ENCODE results near the gene DYNLT1. TPM values are rescaled to one million over a fixed set of nuclear protein-coding genes. Genes with fewer than 3 reads are reported as not detected.
A peak's percentile ranks its signal among the peaks of the same experiment; 100 is the strongest.

Gene DYNLT1
- total and polyA plus RNA-seq, 2 of the 4 experiments (the other 2 are of a cell fraction) = 235 to 349 TPM

- ATAC-seq (ENCODE audit: low read depth) (no peak), DNase-seq (no peak)
- in situ Hi-C loops (cut with MboI; ENCODE audit: low sequenced_read_pairs) = loop anchor here (25.0 kb wide), 1 partner anchor 1068 kb away; no protein-coding TSS in a partner anchor
- dilution Hi-C loops (cut with HindIII; ENCODE audit: low sequenced_read_pairs, unreplicated experiment) = no loop called here
- H2BK5ac ChIP-seq (ENCODE audit: low read depth, low read length, poor library complexity, severe bottlenecking) = peak overlapping the region; percentile 96
- peak overlapping the region; percentile 6; the same call in 2 of the 3 replicates for H2BK15ac ChIP-seq (ENCODE audit: low read depth, low read length)
- H4K5ac ChIP-seq (ENCODE audit: low read depth, low read length) = peak overlapping the region; percentile 32; the same call in 1 of the 2 replicates
- H2AFZ ChIP-seq (replicated peaks; ENCODE audit: low read length, poor library complexity) = peak overlapping the region; percentile 94
- TF ChIP-seq MXI1 (IDR thresholded peaks at IDR 0.05; ENCODE audit: borderline replicate concordance, low read depth, low read length) (no peak), RAD21 (IDR thresholded peaks at IDR 0.05; ENCODE audit: low read length) (no peak), SMC3 (IDR thresholded peaks at IDR 0.05; ENCODE audit: low read depth, low read length) (no peak), ELK1 (IDR thresholded peaks at IDR 0.05; ENCODE audit: borderline replicate concordance, low read depth, low read length) (no peak), RCOR1 (IDR thresholded peaks at IDR 0.05; ENCODE audit: insufficient replicate concordance, low read length) (no peak), RFX5 (IDR thresholded peaks at IDR 0.05; ENCODE audit: low read depth, low read length) (no peak), POLR2A (IDR thresholded peaks at IDR 0.05; ENCODE audit: low read depth, low read length) (no peak), CEBPB (IDR thresholded peaks at IDR 0.05; ENCODE audit: low read depth, low read length) (no peak), BHLHE40 (IDR thresholded peaks at IDR 0.05; ENCODE audit: low read depth, low read length) (no peak), CHD1 (IDR thresholded peaks at IDR 0.05; ENCODE audit: low read depth, low read length) (no peak), MAFK (IDR thresholded peaks at IDR 0.05; ENCODE audit: low read depth, low read length) (no peak), MAZ (IDR thresholded peaks at IDR 0.05; ENCODE audit: borderline replicate concordance, low read depth, low read length) (no peak), NFE2L2 (IDR thresholded peaks at IDR 0.05; ENCODE audit: low read depth, low read length) (no peak), FOS (IDR thresholded peaks at IDR 0.05; ENCODE audit: low read depth, low read length) (no peak)
- TF ChIP-seq, protein P1, sequence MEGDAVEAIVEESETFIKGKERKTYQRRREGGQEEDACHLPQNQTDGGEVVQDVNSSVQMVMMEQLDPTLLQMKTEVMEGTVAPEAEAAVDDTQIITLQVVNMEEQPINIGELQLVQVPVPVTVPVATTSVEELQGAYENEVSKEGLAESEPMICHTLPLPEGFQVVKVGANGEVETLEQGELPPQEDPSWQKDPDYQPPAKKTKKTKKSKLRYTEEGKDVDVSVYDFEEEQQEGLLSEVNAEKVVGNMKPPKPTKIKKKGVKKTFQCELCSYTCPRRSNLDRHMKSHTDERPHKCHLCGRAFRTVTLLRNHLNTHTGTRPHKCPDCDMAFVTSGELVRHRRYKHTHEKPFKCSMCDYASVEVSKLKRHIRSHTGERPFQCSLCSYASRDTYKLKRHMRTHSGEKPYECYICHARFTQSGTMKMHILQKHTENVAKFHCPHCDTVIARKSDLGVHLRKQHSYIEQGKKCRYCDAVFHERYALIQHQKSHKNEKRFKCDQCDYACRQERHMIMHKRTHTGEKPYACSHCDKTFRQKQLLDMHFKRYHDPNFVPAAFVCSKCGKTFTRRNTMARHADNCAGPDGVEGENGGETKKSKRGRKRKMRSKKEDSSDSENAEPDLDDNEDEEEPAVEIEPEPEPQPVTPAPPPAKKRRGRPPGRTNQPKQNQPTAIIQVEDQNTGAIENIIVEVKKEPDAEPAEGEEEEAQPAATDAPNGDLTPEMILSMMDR (conservative IDR thresholded peaks at IDR 0.05; ENCODE audit: low read depth, low read length) = no peak
- peak overlapping the region; percentile 72; the same call in 1 of the 2 replicates for H2BK120ac ChIP-seq (ENCODE audit: low read depth, low read length)
- peak overlapping the region; percentile 95 for H3K4me3 ChIP-seq (ENCODE audit: insufficient read depth, low read depth, low read length)
- peaks cover 17 to 51% of the 10 kb centered on the region in 2 experiments for H3K79me1 ChIP-seq (ENCODE audit: low read depth in 1 of 2, low read length in 2 of 2)
- H3K4me2 ChIP-seq (ENCODE audit: low read depth, low read length) = peak overlapping the region; percentile 76
- H2AK9ac ChIP-seq (replicated peaks; ENCODE audit: low read depth, low read length, poor library complexity) = peak overlapping the region; percentile 99
- H3K18ac ChIP-seq (ENCODE audit: low read depth, low read length) = peak overlapping the region; percentile 22
- H4K8ac ChIP-seq (ENCODE audit: low read depth in 2 of 2, low read length in 2 of 2) = peak overlapping the region; percentile 80 to 88
- H3K56ac ChIP-seq (ENCODE audit: extremely low read depth, insufficient read depth, low read length) = peak overlapping the region; percentile 89
- no peaks in the 10 kb centered on the region for H3K9me3 ChIP-seq (ENCODE audit: control insufficient read depth, insufficient read depth, low read length)
- peak overlapping the region; percentile 97 for H3K14ac ChIP-seq (replicated peaks; ENCODE audit: low read depth, low read length)
- peak overlapping the region; percentile 95 for H3K9ac ChIP-seq (ENCODE audit: low read depth, low read length)
- intact Hi-C loops (cut with micrococcal nuclease) = loop anchor here (2.0 kb wide), 1 partner anchor 47 kb away; no protein-coding TSS in a partner anchor
- peak overlapping the region; percentile 81 for H4K91ac ChIP-seq (ENCODE audit: insufficient read depth, low read depth, low read length)
- peaks cover 30% of the 10 kb centered on the region for H4K20me1 ChIP-seq (ENCODE audit: insufficient read depth, low read length)
- BruUV-seq (replicated peaks) = no TSS peak
- ChIA-PET POLR2A (ENCODE audit: unreplicated experiment) (interaction anchor here (1.0 kb wide), 1 partner anchor 11 kb away, joined by 3 read pairs; no protein-coding TSS in a partner anchor), CTCF (interaction anchor here (0.8 to 1.1 kb wide), 3 partner anchors 10 to 54 kb away, joined by 3 to 6 read pairs (median 3); no protein-coding TSS in a partner anchor)
- H3K4ac ChIP-seq (ENCODE audit: low read depth, low read length) = peak overlapping the region; percentile 94
- H2BK20ac ChIP-seq (ENCODE audit: low read depth, low read length) = no peak overlapping the region
- H3K9me1 ChIP-seq (ENCODE audit: insufficient read depth, low read length) = peaks cover 19% of the 10 kb centered on the region; the same call in 1 of the 2 replicates
- WGBS, 2 experiments (ENCODE audit: extremely low coverage in 2 of 2, insufficient read length in 1 of 2) = 0% methylated on average over 4 of the region's 21 CpGs; no CpG with 5 or more reads in 1 of the 2 experiments
- no peaks in the 10 kb centered on the region for H3K27me3 ChIP-seq (ENCODE audit: control insufficient read depth, insufficient read depth, low read length)
- peak overlapping the region; percentile 72 for H2AK5ac ChIP-seq (ENCODE audit: low read depth, low read length)
- H3K36me3 ChIP-seq (ENCODE audit: control insufficient read depth, insufficient read depth, low read length) = peaks cover 11% of the 10 kb centered on the region
- H3K27ac ChIP-seq (ENCODE audit: insufficient read depth, low read length) = peak overlapping the region; percentile 98
- peaks cover 22% of the 10 kb centered on the region for H3K4me1 ChIP-seq (ENCODE audit: control insufficient read depth, insufficient read depth, low read length)
- H3K23ac ChIP-seq (ENCODE audit: low read depth, low read length) = peak overlapping the region; percentile 99
These were observed 710 bp downstream of the DYNLT1 start for GRCh38 chr6:158643836-158644230.

All from IMR-90 (cell line).